HepG2 (cell line): ENCODE measurements around the gene PCNX1. TPM values are rescaled to one million over a fixed set of nuclear protein-coding genes. Genes with fewer than 3 reads are reported as not detected.

Source experiments
- BCL6 ChIP-seq: IDR thresholded peaks from 2 replicates; pipeline ENCODE4 v1.6.1; 2016; ENCODE audit warnings: missing genetic modification reagents, missing compliant biosample characterization
- DPF2 ChIP-seq: sonication (generic); formaldehyde crosslinking; IDR thresholded peaks from 2 replicates; pipeline ENCODE4 v1.4.0; 2020; ENCODE audit warnings: mild to moderate bottlenecking, low read depth, missing genetic modification reagents, borderline replicate concordance
- MYC ChIP-seq: sonication (generic); formaldehyde crosslinking; IDR thresholded peaks from 2 replicates; pipeline ENCODE4 v1.9.0; 2021; ENCODE audit warnings: missing genetic modification reagents, borderline replicate concordance
- NFYB ChIP-seq: sonication (generic); formaldehyde crosslinking; IDR thresholded peaks from 2 replicates; pipeline ENCODE4 v1.4.0; 2020; ENCODE audit warnings: missing genetic modification reagents
- SIX1 ChIP-seq: sonication (generic); formaldehyde crosslinking; IDR thresholded peaks from 2 replicates; pipeline ENCODE4 v1.4.0; 2020; ENCODE audit warnings: missing genetic modification reagents, borderline replicate concordance
- YY1 ChIP-seq: IDR thresholded peaks from 2 replicates; pipeline ENCODE4 v1.6.1; 2011; ENCODE audit warnings: low read length, low read depth, moderate library complexity, mild to moderate bottlenecking; ENCODE audit not compliant: insufficient read depth, insufficient replicate concordance
- ZNF234 ChIP-seq: sonication (generic); formaldehyde crosslinking; conservative IDR thresholded peaks from 2 replicates; pipeline ENCODE4 v1.5.1; 2020; ENCODE audit warnings: mild to moderate bottlenecking, missing genetic modification reagents
- ZNF672 ChIP-seq: sonication (generic); formaldehyde crosslinking; IDR thresholded peaks from 2 replicates; pipeline ENCODE4 v1.8.1; 2022; ENCODE audit warnings: missing genetic modification reagents
- ZNF879 ChIP-seq: sonication (generic); formaldehyde crosslinking; IDR thresholded peaks from 2 replicates; pipeline ENCODE4 v1.8.1; 2023; ENCODE audit warnings: missing genetic modification reagents
- polyA plus RNA-seq, 8 experiments: library from polyadenylated mRNA; depleted of rRNA in 3 of 8; stranded (reverse) in 7 of 8; unstranded in 1 of 8; fragments of >200 nt; fragmentation: Illumina TruSeq in 4 of 8; extraction: Trizol in 4 of 8; gene quantifications; 2 replicates each; pipeline versions ENCODE4 v1.2.1 to v1.2.3, GENCODE V29; 2011 to 2016; ENCODE audit warnings: low read depth in 4 of 8, missing spikeins in 1 of 8, mixed read lengths in 1 of 8; ENCODE audit not compliant: insufficient read depth in 1 of 8
- total RNA-seq, 5 experiments: library from RNA; depleted of rRNA; stranded (reverse); fragments of >200 nt; fragmentation: Illumina TruSeq; extraction: Trizol; gene quantifications; 2 replicates each; pipeline ENCODE4 v1.2.3, GENCODE V29; 2016; ENCODE audit warnings: low read depth in 1 of 5
- TF ChIP-seq, protein P1 (sequence below): IDR thresholded peaks from 2 replicates; pipeline ENCODE4 v1.6.1; 2016
- TF ChIP-seq, protein P2 (sequence below): sonication (generic); formaldehyde crosslinking; IDR thresholded peaks from 2 replicates; pipeline ENCODE4 v1.4.0; 2020; ENCODE audit warnings: missing genetic modification reagents, mild to moderate bottlenecking, borderline replicate concordance

PCNX1 gene
- total and polyA plus RNA-seq, 2 of the 13 experiments (the other 11 are each of a cell fraction or from before 2014, with no cell fraction given), result 24.9 to 30.3 TPM

DNA sequence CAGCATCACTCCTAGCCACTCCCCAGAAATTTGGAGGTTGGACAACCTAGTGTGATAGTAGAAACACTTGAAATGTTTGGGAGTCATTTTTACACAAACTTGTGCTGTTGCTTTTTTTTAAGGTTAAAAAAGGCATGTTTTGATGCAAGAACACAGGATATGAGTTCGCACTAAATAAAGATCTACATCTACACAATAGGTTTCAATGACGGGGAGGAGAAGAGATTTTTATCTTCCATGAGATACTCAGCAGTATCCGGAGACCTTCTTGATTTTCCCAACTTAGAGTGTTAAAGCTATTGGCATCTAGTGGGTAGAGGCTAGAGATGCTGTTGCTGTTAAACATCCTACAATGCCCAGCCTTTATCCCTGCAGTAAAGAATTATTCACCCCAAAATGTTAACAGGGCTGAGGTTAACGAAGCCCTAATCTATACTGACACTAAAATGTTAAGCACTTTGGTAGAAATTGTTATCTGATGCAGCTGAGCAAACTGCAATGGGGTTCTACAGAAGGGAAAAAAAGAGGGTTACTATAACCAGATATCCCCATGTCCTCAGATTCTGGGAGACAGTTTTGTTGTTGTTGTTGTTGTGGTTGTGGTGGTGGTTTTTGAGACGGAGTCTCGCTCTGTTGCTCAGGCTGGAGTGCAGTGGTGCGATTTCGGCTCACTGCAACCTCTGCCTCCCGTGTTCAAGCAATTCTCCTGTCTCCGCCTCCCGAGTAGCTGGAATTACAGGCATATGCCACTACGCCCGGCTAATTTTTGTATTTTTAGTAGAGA is 14.0 kb upstream of the PCNX1 start (continued):
- no peak for TF ChIP-seq YY1
- TF ChIP-seq ZNF672 (CRISPR knock-in tag), result no peak
- no peak for TF ChIP-seq DPF2 (CRISPR knock-in tag)
- TF ChIP-seq BCL6, result no peak
- TF ChIP-seq MYC (CRISPR knock-in tag), result no peak
- no peak for TF ChIP-seq ZNF879 (CRISPR knock-in tag)
- TF ChIP-seq, protein P1, sequence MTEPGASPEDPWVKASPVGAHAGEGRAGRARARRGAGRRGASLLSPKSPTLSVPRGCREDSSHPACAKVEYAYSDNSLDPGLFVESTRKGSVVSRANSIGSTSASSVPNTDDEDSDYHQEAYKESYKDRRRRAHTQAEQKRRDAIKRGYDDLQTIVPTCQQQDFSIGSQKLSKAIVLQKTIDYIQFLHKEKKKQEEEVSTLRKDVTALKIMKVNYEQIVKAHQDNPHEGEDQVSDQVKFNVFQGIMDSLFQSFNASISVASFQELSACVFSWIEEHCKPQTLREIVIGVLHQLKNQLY, result no peak
- TF ChIP-seq, protein P2, sequence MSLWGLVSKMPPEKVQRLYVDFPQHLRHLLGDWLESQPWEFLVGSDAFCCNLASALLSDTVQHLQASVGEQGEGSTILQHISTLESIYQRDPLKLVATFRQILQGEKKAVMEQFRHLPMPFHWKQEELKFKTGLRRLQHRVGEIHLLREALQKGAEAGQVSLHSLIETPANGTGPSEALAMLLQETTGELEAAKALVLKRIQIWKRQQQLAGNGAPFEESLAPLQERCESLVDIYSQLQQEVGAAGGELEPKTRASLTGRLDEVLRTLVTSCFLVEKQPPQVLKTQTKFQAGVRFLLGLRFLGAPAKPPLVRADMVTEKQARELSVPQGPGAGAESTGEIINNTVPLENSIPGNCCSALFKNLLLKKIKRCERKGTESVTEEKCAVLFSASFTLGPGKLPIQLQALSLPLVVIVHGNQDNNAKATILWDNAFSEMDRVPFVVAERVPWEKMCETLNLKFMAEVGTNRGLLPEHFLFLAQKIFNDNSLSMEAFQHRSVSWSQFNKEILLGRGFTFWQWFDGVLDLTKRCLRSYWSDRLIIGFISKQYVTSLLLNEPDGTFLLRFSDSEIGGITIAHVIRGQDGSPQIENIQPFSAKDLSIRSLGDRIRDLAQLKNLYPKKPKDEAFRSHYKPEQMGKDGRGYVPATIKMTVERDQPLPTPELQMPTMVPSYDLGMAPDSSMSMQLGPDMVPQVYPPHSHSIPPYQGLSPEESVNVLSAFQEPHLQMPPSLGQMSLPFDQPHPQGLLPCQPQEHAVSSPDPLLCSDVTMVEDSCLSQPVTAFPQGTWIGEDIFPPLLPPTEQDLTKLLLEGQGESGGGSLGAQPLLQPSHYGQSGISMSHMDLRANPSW (CRISPR knock-in tag), result no peak
- TF ChIP-seq SIX1 (CRISPR knock-in tag), result no peak
- TF ChIP-seq ZNF234, result no peak
- no peak for TF ChIP-seq NFYB
- TF ChIP-seq, all 625 proteins: peak for 0
